Measurements from ENCODE around the gene ACSM4.
"Not testable (repeated sequence)": the region's sequence is repeated elsewhere in the genome, so short reads cannot be mapped to it uniquely, and the experiment has no call there.

The ACSM4 gene, protein sequence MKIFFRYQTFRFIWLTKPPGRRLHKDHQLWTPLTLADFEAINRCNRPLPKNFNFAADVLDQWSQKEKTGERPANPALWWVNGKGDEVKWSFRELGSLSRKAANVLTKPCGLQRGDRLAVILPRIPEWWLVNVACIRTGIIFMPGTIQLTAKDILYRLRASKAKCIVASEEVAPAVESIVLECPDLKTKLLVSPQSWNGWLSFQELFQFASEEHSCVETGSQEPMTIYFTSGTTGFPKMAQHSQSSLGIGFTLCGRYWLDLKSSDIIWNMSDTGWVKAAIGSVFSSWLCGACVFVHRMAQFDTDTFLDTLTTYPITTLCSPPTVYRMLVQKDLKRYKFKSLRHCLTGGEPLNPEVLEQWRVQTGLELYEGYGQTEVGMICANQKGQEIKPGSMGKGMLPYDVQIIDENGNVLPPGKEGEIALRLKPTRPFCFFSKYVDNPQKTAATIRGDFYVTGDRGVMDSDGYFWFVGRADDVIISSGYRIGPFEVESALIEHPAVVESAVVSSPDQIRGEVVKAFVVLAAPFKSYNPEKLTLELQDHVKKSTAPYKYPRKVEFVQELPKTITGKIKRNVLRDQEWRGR

DNA sequence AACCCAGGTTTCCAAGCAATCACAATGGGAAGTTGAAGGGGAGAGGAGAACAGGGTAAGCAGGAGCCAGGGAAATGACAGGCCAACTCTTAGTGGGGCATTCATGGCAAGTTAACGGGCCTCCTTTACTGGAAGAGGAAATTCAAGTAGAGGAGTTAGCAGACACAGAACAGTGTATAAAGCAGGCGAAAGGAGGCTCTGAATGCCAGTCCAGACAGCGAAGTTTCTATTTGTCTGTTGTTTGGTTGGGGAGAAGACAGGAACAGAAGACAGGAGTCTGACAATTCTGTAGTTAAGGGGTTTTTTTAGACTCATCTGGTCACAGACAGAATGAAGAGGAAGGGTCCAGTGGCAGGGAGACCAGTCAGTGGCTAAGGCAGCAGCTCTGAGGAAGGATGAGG lies at the start of gene ACSM4:
Gene ACSM4, plus strand, starts transcription at position 301 of the 400 bp plus-strand sequence. CDS start 260 bp downstream, outside the sequence.
- no peak for DNase-seq

DNA sequence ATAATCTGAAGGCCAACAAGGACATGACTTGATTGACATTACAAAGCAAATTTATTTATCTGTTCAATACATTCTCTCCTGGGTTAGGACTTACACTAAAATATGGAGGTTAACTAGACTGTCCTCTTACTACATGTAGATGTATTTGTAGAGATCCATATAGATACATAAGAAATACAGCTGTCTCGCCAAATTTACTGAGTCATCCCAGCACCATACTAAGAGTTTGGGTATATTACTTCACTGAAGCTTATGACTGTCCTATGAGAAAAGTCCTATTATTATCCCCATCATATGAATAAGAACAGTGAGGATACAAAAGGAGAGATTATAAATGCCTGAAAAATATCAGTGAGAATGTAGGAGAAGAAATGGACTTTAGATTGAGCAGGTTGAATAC lies 44.8 kb upstream of the ACSM4 start:
- DNase-seq: no peak

DNA sequence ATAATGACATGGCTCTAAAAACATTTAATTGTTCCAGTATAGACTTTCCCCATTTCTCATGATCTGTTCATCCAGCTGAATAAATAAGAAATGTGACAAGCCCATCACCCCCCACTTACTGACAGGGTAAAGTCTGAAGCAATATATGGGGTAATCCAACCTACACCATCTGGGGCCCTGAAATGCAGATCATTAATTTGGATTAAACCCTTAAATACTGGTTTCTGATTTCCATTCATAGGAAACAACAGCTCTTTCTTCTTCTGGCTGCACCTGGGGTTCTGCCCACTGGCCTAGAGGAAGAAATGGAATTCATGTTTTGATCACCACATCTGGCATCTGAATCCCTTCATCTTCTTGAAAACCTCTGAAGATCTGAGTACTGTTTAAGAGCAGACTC lies 39.3 kb upstream of the ACSM4 start:
- DNase-seq: no peak

DNA sequence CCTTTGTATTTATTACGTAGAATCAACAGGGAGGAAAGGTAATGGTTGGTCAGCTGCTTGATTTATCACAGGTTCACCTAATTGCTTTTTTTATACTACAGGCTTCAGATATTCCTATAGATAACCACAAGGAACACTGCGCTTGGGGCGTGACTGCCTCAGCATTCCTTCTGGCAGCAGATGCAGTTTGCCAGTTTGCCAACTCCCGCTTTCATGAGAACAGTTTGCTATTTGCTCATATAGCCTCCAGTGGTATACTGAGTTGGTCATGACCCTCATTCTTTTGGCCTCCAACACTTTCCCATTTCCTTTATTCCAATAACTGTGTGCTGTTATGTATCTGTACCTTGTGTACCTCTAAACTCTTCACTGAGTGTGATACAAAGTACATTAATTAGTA lies 38.6 kb upstream of the ACSM4 start:
- no peak for DNase-seq

DNA sequence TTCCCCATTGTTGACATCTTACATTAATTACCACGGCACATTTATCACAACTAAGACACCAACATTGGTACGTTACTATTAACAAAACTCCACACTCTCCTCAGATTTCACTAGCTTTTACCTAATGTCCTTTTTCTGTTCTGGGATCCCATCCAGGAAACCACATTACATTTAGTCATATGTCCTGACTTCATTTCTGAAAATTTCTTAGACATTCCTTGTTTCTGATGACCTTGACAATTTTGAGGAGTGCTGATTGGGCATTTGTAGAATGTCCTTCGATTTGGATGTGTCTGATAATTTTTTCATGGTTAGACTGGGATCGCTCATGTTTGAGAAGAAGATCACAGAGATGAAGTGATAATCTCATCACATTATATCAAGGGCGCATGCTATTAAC lies 34.6 kb upstream of the ACSM4 start:
- DNase-seq: no peak

DNA sequence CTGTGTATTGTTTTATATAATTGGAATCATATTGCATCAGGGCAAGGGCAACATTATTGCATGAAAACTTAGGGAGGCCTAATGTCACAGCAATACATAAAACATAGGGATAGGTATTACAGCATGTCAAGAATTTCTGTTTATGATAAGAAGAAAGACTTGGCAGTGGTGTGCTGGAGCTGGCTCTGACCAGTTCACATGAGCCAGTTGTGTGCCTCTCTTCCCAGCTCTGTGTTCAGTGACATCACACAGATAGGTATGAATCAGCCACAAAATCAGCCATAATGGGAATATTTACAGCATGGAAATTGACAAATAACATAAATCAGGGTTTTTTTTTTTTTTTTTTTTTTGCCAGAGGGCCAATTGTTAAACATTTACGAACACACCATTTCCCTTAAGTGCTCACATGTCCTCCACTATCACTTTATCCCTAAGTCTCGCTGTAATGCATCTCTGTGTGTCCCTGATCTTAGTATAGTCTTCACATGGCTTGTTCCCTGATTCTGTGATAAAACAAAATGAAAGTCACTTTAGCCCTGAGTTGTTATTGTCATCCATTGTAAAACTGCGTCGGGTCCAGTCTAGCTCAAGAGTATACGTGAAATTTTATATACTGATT lies 31.9 kb upstream of the ACSM4 start:
- DNase-seq: no peak

DNA sequence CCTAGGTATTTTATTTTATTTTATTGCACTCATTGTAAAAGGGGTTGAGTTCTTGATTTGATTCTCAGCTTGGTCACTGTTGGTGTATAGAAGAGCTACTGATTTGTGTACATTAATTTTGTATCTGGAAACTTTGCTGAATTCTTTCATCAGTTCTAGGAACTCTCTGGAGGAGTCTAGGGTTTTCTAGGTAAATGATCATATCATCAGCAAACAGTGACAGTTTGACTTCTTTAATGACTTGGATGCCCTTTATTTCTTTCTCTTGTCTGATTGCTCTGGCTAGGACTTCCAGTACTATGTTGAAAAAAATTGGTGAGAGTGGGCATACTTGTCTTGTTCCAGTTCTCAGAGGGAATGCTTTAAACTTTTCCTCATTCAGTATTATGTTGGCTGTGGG lies 28.4 kb upstream of the ACSM4 start:
- DNase-seq: not testable (repeated sequence)

DNA sequence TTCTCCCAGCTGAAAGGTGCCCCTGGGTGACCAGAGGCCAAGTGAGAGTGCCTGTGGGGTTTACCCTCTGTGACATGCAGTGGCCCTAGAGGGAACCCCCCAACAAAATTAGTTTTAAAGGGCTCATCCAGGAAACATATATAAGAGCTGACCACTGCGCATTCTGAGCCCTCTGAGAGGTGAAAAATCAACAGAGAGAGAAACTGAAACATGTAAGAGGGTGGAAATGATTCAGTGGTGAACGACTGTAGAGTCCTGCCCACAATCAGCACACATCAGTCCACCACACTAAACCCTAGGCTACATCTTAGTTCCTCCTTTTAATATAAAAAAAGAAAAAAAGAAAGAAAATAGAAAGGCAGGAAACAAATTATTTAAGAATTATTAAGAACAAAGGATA lies 21.0 kb upstream of the ACSM4 start:
- no peak for DNase-seq

DNA sequence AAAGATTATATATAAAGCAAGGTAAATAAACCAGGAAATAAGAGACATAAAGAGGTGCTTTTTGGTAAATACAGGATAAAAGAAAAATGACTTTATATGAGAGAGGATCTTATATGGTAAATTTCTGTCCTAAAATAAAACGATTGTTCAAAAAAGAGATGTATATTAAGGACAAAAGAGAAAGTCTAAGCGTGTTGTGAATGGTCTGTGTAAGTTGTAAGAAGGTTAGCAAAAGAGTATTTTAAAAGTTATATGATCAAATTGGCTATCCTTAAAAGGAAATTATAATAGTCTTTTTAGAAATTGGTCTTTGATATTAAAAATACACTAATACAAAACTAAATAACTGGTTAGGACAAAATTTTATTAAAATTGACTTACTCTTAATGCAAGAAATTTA lies 14.1 kb upstream of the ACSM4 start:
- DNase-seq: no peak

DNA sequence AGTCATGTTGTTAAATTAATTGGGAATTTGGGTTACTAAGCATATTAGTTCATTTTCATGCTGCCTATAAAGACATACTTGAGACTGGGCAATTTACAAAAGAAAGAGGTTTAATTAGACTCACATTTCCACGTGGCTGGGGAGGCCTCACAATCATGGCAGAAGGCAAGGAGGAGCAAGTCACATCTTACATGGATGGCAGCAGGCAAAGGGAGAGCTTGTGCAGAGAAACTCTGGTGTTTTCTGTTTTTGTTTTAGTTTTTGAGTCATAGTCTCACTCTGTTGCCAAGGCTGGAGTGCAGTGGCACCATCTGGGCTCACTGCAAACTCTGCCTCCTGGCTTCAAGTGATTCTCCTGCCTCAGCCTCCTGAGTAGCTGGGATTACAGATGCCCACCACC lies 13.3 kb upstream of the ACSM4 start:
- DNase-seq: not testable (repeated sequence)

DNA sequence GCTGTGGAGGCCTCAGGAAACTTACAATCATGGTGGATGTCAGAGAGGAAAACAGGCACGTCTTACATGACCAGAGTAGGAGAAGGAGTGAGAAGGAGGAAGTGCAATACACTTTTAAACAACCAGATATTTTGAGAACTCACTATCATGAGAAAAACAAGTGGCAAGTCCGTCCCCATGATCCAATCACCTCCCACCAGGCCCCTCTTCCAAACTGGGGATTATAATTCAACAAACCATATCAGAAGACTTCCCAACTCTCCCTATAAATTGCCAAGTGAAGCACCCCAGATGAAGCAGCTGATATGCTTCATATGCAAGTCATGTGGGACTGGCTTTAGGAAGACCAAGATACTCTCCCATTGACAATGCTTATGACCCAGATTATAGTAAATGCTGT lies 11.6 kb upstream of the ACSM4 start:
- no peak for DNase-seq

DNA sequence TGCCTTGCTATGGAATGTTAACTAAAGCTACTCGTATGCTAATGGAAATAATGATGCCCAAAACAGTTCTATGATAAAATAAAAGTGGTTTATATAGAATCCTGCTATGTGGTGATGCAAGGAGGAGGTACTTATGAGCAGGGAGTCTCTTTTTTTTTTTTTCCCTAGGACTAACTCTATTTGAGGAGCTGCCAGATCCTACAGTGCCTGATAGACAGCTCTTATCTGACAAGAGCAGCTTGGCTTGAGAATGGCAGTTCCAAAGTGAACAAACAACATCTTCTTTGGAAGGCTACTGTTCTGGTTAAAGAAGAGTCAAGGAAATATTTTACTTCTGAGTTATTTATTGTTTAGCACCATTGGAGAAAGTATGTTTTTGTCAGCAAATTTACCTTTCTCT lies 10.2 kb upstream of the ACSM4 start:
- DNase-seq: no peak

DNA sequence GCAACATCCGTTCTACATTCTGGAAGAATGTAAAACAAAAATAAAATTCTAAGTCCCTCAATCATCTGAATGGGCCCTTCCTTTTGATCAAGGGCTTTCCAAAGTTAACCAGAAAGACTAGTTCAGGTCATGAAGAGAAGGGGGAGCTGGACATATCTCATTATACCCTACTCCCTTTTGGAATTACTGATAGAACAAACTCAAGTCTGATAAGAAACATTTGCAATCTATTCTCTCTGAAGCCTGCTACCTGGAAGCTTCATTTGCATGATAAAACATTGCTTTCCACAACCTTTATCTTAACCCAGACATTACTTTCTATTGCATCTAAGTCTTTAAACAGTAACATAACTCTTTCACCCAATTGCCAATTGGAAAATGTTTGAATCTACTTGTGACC lies 8.3 kb upstream of the ACSM4 start:
- DNase-seq: no peak

DNA sequence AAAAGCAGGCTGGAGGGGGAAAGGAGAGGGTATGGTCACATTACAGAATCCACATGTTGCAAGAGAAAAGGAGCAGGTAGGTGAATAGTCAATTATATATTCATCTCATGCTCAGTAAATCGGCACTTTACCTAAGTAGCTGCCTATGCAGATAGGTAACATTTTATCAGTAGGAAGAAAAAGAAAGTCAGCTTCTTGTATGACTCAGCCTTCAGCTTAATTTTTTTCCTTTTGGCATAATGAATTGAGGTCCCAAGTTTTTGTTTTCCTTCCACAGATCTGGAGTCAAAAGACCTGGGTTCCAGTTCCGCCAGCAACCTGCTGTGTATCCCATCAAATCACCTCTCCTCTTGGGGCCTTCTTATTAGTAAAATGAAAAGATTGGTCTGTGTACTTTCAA lies 6.0 kb upstream of the ACSM4 start:
- DNase-seq: no peak

DNA sequence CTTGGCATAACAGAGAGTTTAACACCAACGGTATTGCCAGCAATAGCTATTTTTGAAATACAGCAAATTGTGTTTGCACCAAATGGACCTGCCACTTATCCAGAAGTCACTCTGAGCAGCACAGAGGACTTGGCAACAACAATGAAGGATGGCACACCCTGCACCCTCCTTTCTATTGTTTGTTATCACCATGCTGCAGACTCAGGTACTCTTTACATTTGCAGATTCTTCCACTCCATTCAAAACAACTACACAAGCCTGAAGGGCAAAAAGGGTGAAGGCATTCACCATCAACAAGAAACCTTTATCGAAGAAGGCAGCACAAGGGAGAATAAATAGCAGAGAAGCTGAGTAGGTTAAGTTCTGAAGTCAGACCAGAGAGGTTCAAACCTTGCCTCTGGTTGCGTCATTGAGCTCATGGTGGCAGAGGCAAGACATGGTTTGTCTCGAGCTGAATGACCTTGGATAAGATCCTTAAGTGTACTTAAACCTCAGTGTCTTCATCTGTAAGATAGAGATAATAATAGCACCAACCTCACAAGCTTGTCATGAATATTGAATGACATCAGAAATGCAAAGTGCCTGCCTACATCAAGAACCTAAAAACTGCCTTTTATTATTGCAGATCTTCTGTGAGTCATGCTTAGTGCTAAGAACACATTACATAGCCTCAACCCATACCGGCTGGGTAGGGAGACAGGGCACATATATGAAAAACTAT lies 1.4 kb upstream of the ACSM4 start:
- DNase-seq: no peak

DNA sequence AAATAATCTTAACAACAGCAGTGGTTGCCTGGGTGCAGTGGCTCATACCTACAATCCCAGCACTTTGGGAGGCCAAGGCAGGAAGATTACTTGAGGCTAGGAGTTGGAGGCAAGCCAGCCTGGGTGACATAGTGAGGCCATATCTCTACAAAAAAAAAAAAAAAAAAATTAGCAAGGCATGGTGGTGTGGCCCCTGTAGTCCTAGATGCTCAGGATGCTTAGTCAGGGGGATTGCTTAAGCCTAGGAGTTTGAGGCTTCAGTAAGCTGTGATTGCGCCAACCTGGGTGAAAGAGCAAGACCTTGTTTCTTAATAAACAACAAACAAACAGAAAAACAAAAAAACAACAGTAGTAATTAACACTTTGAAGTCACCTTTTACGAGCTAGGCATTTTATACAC lies 642 bp upstream of the ACSM4 start:
- no peak for DNase-seq

DNA sequence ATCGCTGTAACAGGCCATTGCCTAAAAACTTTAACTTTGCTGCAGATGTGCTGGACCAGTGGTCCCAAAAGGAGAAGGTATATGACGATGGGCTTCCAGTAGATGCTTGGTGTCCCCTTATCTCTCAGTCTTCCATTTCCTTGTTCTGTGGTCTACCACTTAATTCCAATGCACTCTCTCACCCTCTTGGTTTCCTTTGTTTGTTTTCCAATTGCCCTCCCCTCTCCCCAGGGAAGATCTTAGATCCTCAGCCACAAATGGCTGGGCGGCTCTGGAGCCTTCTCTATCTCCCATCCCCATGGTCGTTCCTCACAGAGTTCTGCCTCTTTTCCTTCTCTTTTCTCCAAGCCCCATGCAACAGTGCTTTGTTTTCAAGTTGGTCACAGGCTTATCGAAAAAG lies 584 bp downstream of the ACSM4 start:
- no peak for DNase-seq

DNA sequence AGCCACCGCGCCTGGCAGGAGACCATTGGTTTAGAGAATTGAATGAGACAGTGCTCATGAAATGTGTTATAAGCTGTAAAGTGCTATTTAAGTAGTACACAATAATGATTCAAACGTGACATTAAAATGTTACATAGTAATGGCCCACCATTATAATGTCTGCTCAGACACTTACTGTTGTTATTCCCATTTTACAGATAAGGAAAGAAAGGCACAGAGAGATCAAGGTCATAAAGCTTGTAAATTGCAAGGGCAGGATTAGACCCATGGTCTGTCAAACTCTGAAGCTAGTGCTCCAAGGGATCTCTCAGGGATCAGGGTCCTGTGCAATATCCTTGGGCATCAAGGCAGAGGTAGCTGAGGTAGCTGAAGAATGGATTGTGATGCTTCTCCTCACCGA lies 6.2 kb downstream of the ACSM4 start:
- no peak for DNase-seq

DNA sequence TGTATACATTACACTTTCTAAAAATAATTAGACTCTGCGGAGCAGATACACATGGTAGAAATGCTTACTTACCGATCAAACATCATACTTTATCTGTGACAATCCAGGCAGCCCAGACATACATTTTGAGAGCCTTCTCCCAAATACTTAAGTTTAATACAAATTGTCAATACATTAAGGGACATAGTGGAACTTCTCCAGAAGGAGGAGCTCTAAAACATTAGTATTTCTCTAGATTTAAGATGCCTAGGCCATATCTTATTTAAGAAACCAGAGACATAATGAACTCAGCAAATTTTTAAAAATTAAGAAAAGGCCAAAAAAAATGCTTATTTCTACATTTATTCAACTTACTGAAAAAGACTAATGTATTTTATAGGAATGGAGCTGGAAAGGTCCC lies 16.1 kb downstream of the ACSM4 start:
- DNase-seq: no peak

DNA sequence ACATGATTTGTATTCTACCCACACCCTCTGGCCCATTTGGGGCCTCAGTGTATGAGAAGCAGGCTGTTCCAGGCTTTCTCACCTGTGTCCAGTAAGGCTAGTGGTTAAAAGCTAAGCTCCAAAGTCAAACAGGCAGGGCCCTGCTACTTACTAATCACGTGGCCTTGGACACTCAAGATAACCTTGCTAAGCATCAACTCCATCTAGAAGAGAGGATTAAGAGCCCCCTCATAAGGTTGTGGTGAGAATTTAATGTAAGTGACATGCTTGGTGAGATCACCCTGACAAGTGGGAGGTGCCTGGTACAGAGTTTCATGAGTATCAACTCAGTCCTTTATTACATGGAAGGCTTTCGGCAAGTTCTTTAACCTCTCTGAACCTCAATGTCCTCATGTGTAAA lies 17.8 kb downstream of the ACSM4 start:
- no peak for DNase-seq

DNA sequence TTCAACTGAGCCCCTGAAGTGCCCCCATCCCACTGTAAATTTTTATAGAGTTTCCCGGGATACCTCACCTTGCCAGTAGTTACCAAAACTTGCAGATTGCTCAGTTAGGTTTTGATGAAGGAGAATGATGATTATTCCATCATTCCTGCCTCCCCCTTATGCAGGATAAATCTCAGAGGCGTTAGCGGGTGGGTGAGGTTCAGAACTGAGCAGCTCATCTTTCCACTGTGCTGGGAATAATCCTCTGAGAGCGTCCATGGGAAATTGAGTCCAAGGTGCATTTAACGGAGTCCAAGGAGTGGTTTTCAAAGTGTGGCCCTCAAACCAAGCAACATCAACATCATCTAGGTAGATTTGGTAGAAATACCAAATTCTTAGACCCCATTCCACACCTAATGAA lies 18.7 kb downstream of the ACSM4 start:
- no peak for DNase-seq

DNA sequence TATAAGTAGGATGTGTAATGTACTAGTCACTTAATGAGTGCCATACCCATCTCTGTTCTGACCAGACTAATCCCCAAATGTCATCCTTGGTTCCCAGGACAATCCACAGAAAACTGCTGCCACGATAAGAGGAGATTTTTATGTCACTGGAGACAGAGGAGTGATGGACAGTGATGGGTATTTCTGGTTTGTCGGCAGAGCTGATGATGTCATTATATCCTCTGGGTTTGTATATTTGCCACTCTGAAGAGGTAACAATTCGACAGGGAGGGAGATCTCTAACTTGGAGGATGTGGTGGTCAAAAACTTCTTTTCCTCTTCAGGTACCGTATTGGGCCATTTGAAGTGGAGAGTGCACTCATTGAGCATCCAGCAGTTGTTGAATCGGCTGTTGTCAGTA lies 20.3 kb downstream of the ACSM4 start:
- no peak for DNase-seq

DNA sequence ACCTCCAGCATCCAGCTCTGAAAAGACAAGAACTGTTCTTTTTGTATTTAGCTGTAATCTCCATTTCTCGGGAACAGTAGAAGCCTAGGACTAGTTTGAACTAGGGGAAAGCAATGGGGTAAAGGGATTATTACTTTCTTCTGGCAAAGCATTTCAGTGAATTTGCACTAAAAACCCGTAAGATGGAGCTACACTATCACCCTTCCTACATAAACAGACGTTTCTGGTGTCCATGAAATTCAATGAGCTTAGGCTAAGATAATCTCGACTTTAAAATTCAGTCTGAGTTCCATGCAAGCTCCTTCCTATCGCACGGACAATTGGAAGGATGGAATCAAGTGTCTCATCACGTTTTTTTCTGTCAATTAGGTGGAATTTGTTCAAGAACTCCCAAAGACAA lies 24.0 kb downstream of the ACSM4 start:
- DNase-seq: no peak

DNA sequence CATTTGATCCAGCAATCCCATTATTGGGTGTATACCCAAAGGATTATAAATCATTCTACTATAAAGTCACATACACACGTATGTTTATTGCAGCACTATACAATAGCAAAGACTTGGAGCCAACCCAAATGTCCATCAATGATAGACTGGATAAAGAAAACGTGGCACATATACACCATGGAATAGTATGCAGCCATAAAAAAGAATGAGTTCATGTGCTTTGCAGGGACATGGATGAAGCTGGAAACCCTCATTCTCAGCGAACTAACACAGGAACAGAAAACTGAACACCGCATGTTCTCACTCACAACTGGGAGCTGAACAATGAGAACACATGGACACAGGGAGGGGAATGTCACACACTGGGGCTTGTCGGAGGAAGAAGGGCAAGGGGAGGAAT lies 33.9 kb downstream of the ACSM4 start:
- DNase-seq: not testable (repeated sequence)
